HG03108 (cell line): ENCODE results near the gene USP6NL.
"Not testable (repeated sequence)": the region's sequence is repeated elsewhere in the genome, so short reads cannot be mapped to it uniquely, and the experiment has no call there.

Experiments used
- ATAC-seq: cut with Tn5 transposase; IDR thresholded peaks from one replicate; pipeline ENCODE4 v1.9.1; 2021; ENCODE audit warnings: moderate library complexity; ENCODE audit not compliant: unreplicated experiment

Gene USP6NL

GRCh38 chr10:11520892-11521291 is 90.6 kb downstream of the USP6NL start:
- ATAC-seq, result no peak

- ATAC-seq, result peak; percentile 37
These were observed 94.3 kb downstream of the USP6NL start for GRCh38 chr10:11517150-11517549.

GRCh38 chr10:11516431-11516746 is 95.1 kb downstream of the USP6NL start:
- ATAC-seq, result peak; percentile 51

GRCh38 chr10:11515596-11516430 is 95.6 kb downstream of the USP6NL start:
- ATAC-seq, result peak; percentile 6

DNA sequence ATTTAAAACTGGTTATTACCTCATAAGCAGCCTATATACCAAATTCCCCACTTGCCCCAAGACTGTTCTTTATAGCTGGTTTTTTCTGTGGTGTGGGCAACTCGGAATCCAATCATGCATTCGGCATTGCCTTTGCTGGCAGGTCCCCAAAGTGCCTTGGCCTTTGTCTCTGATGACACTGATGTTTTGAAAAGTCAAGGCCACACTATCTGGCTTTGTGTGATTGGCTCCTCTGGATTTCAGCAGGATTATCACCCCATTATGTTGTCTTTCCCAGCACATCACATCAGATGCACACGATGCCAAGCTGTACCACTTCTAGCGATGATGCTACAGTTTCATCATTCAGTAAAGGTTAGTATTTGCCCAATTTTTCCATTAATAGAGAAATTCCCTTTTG is 97.7 kb downstream of the USP6NL start:
- ATAC-seq, result no peak

DNA sequence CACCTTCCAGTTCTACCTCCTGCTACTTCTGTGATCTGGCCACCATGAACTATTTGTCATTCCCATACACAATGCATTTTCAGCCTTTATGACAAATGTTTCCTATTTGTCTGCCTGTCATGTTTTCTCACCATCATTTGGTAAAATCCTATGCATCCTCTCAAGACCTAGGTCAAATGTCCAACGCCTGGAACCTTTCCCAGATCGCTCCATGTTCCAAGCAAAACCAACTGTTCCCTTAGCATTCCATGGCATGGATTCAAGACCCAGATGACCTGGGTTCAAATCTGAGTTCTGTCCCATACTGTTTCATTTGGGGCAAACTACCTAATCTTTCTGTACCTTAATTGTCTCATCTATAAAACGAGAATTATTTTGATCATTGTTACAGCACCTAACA is 98.9 kb downstream of the USP6NL start:
- no peak for ATAC-seq

DNA sequence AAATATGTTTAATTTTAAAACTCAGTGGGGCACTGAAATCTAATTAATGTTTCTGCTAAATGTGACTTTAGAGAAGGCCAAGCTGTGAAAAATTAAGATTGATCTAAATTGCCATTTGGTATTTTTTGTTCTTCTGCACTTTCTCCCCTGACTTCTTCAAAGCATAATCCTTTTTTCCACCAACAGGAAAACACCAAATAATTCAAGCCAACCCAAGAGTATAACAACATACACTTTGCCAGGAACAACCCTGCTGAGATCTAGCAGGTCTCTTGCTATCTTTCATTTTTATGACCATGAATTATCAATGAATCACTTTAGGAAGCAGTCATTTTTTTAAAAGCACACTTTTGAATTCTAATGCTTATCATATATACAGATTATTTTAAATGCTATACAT is 100.1 kb downstream of the USP6NL start:
- ATAC-seq, result no peak

DNA sequence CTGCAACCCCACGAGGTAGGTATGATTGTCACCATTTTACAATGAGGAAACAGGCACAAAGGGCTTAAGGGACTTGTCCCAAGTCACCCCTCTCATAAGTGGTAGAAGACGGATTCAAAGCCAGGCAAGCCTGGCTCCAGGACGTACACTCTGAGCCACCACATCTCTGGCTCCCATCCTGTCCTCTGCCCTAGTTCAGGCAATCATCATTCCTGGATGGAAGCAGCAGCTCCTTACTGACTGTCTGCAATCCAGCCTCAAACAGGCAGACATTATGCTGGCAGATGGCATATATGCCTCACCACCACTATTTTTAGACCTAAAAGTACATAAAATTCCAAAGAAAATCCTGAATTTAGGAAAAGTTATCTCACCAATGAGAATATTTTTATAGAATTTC is 100.7 kb downstream of the USP6NL start:
- ATAC-seq, result no peak

- no peak for ATAC-seq
These were observed 101.2 kb downstream of the USP6NL start for GRCh38 chr10:11510281-11510680.

DNA sequence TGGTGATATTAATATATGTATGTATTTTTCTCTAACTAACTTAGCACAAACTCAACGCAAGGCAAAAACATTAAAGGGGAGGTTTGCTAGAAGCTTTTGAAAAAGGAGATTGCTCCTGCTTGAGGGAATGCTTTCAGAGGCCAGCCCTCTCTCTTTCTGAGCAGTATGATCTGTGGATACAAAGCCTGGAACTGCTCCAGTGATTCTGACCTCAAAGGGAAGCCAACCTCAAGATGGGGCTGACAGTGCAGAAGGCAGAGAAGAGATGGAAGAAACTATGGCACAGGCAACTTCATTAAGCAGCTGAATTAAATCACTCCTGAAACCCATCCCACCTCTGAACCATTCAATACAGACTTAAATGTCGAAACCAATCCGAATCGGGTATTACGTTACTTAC is 102.4 kb downstream of the USP6NL start:
- no peak for ATAC-seq

DNA sequence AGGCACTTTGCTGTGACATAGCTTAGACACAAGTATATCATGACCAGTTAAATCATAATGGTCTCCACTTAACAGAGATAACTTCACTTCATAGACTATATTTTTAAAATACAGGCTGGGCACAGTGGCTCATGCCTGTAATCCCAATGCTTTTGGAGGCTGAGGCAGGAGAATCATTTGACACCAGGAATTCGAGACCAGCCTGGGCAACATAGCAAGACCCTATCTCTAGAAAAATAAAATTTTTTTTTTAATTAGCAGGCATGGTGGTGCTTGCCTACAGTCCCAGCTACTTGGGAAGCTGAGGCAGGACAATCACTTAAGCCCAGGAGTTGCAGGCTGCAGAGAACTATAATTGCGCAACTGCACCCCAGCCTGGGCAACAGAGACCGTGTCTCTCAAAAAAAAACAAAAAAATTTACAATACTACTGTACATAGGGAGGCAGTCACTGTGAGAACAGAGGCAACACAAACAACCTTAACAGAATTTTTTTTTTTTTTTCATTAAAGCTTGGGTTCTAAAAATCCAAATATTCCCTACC is 105.1 kb downstream of the USP6NL start:
- no peak for ATAC-seq

GRCh38 chr10:11505639-11506038 is 105.8 kb downstream of the USP6NL start:
- ATAC-seq, result no peak

DNA sequence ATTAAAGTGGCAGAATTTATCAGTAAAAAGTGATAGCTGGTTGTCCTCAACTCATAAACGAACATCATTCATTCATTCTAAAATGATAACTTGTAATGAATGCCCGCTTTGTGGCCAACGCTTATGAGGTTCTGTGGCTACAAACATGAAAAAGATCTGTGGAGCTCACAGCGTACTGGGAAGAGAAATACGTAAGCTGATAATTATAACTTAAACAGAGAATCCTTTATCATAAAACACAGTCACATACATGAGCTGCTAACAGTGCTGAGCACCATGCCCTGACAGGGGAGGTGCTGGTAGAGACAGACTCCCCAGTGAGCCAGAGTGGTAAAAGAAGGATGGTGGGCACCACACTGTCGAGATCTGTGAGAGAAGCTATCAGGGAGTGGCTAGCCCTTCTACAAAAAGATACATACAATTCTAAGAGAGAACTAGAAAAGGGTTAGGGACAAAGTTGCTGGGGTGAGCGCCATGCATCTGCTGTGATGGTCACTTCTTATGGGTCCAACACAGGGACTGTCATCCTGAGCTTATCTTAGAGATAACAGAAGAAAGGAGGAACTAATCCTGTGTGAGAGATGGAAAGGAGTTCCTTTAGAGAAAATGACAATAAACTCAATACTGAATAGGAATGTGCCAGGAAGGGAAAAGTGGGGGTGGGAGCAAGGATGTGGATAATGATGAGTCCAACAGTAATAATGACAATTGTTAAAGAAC is 106.7 kb downstream of the USP6NL start:
- ATAC-seq, result no peak

- no peak for ATAC-seq
These were observed 109.8 kb downstream of the USP6NL start for GRCh38 chr10:11501600-11501999.

GRCh38 chr10:11499425-11500071 is 111.9 kb downstream of the USP6NL start:
- ATAC-seq, result no peak

GRCh38 chr10:11498399-11498798 is 113.1 kb downstream of the USP6NL start:
- ATAC-seq, result no peak

DNA sequence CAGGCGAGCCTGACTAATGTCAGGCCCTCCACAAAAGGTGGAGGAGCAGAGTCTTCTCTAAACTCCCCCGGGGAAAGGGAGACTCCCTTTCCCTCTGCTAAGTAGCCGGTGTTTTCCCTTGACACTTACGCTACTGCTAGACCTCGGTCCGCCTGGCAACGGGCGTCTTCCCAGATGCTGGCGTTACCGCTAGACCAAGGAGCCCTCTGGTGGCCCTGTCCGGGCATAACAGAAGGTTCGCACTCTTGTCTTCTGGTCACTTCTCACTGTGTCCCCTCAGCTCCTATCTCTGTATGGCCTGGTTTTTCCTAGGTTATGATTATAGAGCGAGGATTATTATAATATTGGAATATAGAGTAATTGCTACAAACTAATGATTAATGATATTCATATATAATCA is 116.5 kb downstream of the USP6NL start:
- ATAC-seq, result not testable (repeated sequence)

DNA sequence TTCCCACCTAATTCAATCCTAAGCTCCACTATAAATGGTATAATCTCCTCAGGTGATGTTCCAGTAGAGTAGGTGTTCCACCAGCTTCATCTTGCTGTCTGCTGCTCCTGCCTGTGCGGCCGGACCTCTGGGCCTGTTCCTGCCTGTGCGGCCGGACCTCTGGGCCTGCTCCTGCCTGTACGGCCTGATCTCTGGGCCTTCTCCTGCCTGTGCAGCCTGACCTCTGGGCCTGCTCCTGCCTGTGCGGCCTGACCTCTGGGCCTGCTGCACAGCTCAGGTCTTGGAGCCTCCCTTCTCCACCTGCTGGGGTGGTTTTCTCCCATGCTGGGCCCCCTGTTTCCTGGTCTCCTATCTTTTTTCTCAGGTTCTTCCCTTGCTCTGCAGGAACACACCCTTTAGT is 117.8 kb downstream of the USP6NL start:
- ATAC-seq, result no peak

DNA sequence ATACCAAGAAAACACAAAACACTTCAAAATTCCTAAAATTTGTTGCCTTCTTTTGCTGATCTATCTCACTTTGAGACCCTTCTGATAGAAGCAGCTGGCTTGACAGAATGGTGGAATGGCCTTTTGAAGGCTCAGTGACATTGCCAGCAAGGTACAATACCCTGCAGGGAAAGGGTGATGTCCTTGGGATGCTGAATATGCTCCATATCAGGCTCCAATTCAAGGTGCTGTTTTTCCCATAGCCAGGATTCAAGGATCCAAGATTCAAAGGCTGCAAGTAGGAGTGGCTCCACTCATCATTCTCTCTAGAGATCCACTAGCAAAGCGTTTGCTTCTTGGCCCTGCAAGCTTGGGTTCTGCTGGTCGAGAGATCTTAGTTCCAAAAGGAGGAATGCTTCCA is 120.4 kb downstream of the USP6NL start:
- no peak for ATAC-seq

DNA sequence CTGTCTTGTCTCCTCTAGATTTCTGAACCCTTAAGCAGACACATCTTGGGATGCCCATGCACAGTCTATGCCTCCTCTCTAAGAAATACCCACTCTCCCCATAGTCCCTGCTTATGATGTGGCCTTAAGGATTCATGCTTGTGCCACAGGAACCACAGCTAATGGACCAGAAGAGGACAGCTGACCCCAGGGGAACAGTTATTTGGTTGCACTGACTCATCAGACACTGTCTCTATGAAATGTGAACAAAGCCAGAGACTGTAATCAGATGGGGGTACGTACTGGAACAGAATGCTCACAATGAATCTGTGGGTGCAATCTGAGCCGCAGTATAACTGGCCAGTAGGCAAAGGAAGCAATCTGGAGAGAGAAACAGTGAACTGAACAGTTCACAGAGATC is 121.9 kb downstream of the USP6NL start:
- no peak for ATAC-seq

GRCh38 chr10:11488126-11488525 is 123.3 kb downstream of the USP6NL start:
- ATAC-seq, result no peak
